Ishikawa (cell line): Measurements from ENCODE around the gene L2HGDH.

Experiments used
- CEBPB ChIP-seq: IDR thresholded peaks from 2 replicates; pipeline ENCODE4 v1.6.1; 2012
- CREB1 ChIP-seq: IDR thresholded peaks from 2 replicates; pipeline ENCODE4 v1.6.1; 2012; ENCODE audit warnings: low read depth
- EGR1 ChIP-seq: IDR thresholded peaks from 2 replicates; pipeline ENCODE4 v1.6.1; 2012
- EP300 ChIP-seq: IDR thresholded peaks from 2 replicates; pipeline ENCODE4 v1.6.1; 2012; ENCODE audit warnings: borderline replicate concordance
- FOXM1 ChIP-seq: IDR thresholded peaks from 2 replicates; pipeline ENCODE4 v1.6.1; 2012; ENCODE audit warnings: low read depth, borderline replicate concordance
- MAX ChIP-seq: IDR thresholded peaks from 2 replicates; pipeline ENCODE4 v1.6.1; 2012
- NFIC ChIP-seq: IDR thresholded peaks from 2 replicates; pipeline ENCODE4 v1.6.1; 2012
- RAD21 ChIP-seq: IDR thresholded peaks from 2 replicates; pipeline ENCODE4 v1.6.1; 2012; ENCODE audit warnings: low read depth
- REST ChIP-seq: IDR thresholded peaks from 2 replicates; pipeline ENCODE4 v1.6.1; 2012; ENCODE audit warnings: low read depth, mild to moderate bottlenecking
- TAF1 ChIP-seq: IDR thresholded peaks from 2 replicates; pipeline ENCODE4 v1.6.1; 2012; ENCODE audit warnings: low read depth, mild to moderate bottlenecking
- TCF12 ChIP-seq: IDR thresholded peaks from 2 replicates; pipeline ENCODE4 v1.6.1; 2012; ENCODE audit warnings: low read depth
- TEAD4 ChIP-seq: IDR thresholded peaks from 2 replicates; pipeline ENCODE4 v1.6.1; 2012
- USF1 ChIP-seq: IDR thresholded peaks from 2 replicates; pipeline ENCODE4 v1.6.1; 2012
- YY1 ChIP-seq: IDR thresholded peaks from 2 replicates; pipeline ENCODE4 v1.6.1; 2012; ENCODE audit warnings: low read depth
- ZBTB7A ChIP-seq: IDR thresholded peaks from 2 replicates; pipeline ENCODE4 v1.6.1; 2012; ENCODE audit warnings: low read depth

L2HGDH gene

GRCh38 chr14:50352584-50352983 is 40.6 kb upstream of the L2HGDH start:
- TF ChIP-seq USF1: no peak
- TF ChIP-seq REST: no peak
- TF ChIP-seq TCF12: no peak
- no peak for TF ChIP-seq YY1
- TF ChIP-seq RAD21: no peak
- TF ChIP-seq ZBTB7A: no peak
- TF ChIP-seq EGR1: no peak
- TF ChIP-seq CREB1: no peak
- TF ChIP-seq TEAD4: no peak
- TF ChIP-seq FOXM1: no peak
- TF ChIP-seq CEBPB: no peak
- no peak for TF ChIP-seq EP300
- no peak for TF ChIP-seq TAF1

- TF ChIP-seq CEBPB (no peak), RAD21 (no peak), MAX (no peak), YY1 (no peak), EGR1 (no peak), EP300 (no peak), TEAD4 (no peak), CREB1 (no peak), REST (no peak), TCF12 (no peak), USF1 (no peak), ZBTB7A (no peak), FOXM1 (no peak)
Observed at GRCh38 chr14:50350975-50351374, 38.9 kb upstream of the L2HGDH start.

- TF ChIP-seq TCF12 (no peak), FOXM1 (no peak), EGR1 (no peak), CEBPB (no peak), TAF1 (no peak), TEAD4 (no peak), RAD21 (no peak), YY1 (no peak), NFIC (no peak), MAX (no peak), EP300 (no peak), USF1 (no peak), REST (no peak), ZBTB7A (no peak), CREB1 (no peak)
Observed at GRCh38 chr14:50348933-50349332, 36.9 kb upstream of the L2HGDH start.

GRCh38 chr14:50347521-50347920 is 35.5 kb upstream of the L2HGDH start:
- TF ChIP-seq TAF1: no peak
